Islet precursor cell (in vitro differentiated cells): ENCODE data around the gene S100PBP.
"Not testable (repeated sequence)": the region's sequence is repeated elsewhere in the genome, so short reads cannot be mapped to it uniquely, and the experiment has no call there.

Source experiments
- DNase-seq: peaks from one replicate; pipeline ENCODE4 v3.0.0-alpha.2; 2018

S100PBP gene

GRCh38 chr1:32901823-32902534 lies 84.5 kb downstream of the S100PBP start:
- no peak for DNase-seq

DNA sequence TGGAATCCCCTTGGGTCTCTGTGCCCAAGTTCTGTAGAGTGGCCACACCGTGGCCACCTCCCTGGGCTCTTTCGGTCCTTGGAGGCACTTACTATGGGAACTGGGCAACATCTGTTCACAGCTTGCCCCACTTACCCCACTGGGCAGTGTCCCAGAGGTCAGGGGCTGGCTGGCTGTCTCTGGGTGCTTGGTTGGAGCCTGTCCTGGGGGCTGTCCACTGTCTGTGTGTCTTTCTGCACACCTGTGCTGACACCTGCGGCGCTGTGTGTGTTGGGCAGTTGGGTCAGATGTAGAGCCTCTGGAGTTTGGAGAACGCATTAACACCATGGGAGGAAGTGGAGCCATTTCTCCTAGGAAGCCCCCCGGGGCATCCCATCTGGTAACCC lies 85.1 kb downstream of the S100PBP start:
- no peak for DNase-seq

DNA sequence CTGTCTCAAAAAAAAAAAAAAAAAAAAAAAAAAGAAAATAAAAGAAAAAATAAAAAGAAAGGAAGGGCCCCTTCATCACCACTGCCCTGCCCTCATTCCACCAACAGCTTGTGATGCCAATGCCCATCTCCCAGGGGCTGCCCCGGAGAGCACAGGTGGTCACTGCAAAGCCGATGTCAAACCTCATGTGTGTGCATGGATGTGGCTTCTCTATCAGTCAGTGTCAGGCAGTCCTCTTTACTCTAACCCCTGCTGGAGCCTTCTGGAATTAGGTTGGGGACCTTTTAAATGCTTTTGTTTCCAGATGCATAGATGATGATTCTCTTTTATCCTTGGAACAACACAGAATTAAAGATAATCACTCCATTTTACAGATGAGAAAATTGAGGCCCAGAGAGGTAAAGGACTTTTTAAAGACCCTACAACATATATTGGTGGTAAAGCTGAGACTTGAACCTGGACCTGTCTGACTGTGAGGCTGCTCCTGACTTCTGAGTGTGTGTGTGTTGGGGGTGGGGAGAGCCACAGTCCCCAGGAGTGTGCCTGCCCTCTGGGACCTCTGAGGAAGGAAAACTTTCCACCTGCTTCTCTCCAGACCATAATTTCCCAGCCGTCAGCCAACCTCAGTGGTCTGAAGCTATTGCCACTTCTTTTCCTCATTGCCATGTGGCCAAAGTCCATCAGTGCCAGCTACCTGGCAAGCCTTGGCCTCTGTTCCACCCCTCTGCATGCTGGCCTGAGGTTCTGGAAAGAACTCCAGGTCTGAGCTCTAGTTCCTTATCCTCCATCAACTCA lies 86.7 kb downstream of the S100PBP start:
- no peak for DNase-seq

- DNase-seq: no peak
These were observed 87.3 kb downstream of the S100PBP start for GRCh38 chr1:32904797-32905196.

DNA sequence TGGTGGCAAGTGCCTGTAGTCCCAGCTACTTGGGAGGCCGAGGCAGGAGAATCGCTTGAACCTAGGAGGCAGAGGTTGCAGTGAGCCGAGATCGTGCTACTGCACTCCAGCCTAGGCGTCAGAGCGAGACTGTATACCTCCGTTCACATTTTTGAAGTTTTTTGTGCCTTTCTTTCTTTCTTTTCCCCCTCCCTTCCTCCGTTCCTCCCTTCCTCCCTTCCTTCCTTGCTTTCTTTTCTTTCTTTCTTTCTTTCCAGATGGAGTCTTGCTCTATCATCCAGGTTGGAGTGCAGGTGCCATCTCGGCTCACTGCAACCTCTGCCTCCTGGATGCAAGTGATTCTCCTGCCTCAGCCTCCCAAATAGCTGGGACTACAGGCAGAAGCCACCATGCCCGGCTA lies 88.1 kb downstream of the S100PBP start:
- DNase-seq: not testable (repeated sequence)

- DNase-seq: no peak
These were observed 89.2 kb downstream of the S100PBP start for GRCh38 chr1:32906654-32907053.

DNA sequence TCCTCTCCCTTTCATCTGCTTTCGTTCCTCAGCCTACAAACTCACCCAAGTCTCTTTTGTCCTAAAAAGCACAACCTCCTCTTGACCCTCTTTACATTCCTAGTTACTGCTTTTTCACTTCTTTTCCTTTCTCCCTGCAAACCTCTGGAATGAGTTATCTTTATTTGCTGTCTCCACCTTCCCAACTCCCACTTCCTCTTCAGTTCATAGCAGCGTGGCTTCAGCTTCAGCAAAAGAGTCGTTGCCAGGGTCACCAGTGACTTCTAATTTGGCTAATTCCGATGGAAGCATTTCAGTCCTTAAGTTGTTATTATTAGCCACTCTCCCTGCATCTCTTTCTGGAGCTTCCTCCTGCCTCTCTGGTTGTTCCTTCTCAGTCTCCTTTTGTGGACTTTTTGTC lies 90.0 kb downstream of the S100PBP start:
- DNase-seq: no peak
